ENCODE results near the gene STMN3. TPM values are rescaled to one million over a fixed set of nuclear protein-coding genes. Genes with fewer than 3 reads are reported as not detected.

The STMN3 gene
- total and polyA plus RNA-seq, 2 of the 8 experiments (the other 6 are each of a cell fraction or from before 2014, with no cell fraction given), result 51.5 to 63.1 TPM

GRCh38 chr20:63655249-63655648 lies 2.0 kb upstream of the STMN3 start:
- Histone ChIP-seq H3K4me2 (ENCODE audit: insufficient read depth in 1 of 2, low read depth in 2 of 2, low read length in 2 of 2) (peak overlapping the region in 1 of 2 experiments; percentile 71; a peak in 1 of 4 replicates), H4K91ac (replicated peaks; ENCODE audit: insufficient read length, low read length) (peak overlapping the region; percentile 2), H3K18ac (ENCODE audit: extremely low read depth, low read length) (no peak overlapping the region), H4K5ac (ENCODE audit: insufficient read length, low read depth, low read length) (no peak overlapping the region), H3K4me1 (replicated peaks in 1 of 4; ENCODE audit: control insufficient read depth in 3 of 4, insufficient read depth in 4 of 4, low read length in 3 of 4) (peaks cover 0 to 24% (median 18%) of the 10 kb centered on the region in 4 experiments; a peak in 6 of 7 replicates), H3K36me3 (ENCODE audit: control insufficient read depth in 2 of 4, insufficient read depth in 4 of 4, low read length in 3 of 4) (no peaks in the 10 kb centered on the region), H4K20me1 (replicated peaks in 1 of 2; ENCODE audit: control insufficient read depth in 1 of 2, insufficient read depth in 2 of 2, low read length in 2 of 2) (peaks cover 9 to 11% of the 10 kb centered on the region in 2 experiments), H3K27me3 (replicated peaks in 1 of 4; ENCODE audit: control insufficient read depth in 3 of 4, extremely low read depth in 1 of 4, insufficient read depth in 3 of 4, low read length in 3 of 4) (peaks cover 0 to 2% (median 0%) of the 10 kb centered on the region in 4 experiments; a peak in 2 of 7 replicates), H4K8ac (ENCODE audit: extremely low read depth, insufficient read depth, low read length) (no peak overlapping the region), H3K23me2 (ENCODE audit: low read depth, low read length) (peaks cover 22% of the 10 kb centered on the region), H2AK5ac (ENCODE audit: low read depth, low read length) (peak overlapping the region; percentile 5; the same call in 1 of the 2 replicates), H3K14ac (ENCODE audit: insufficient read length) (no peak overlapping the region), H3K4ac (replicated peaks; ENCODE audit: insufficient read length, low read depth, low read length) (no peak overlapping the region), H2BK15ac (ENCODE audit: low read length) (peak overlapping the region; percentile 89; the same call in 1 of the 2 replicates), H2BK5ac (ENCODE audit: low read depth, low read length) (0 out of 2 replicates have a peak overlapping the region, but pooled peaks have one; percentile 35), H3K79me1 (ENCODE audit: low read depth, low read length) (no peaks in the 10 kb centered on the region; the same call in 1 of the 2 replicates), H2BK20ac (ENCODE audit: low read length) (no peak overlapping the region), H2BK12ac (ENCODE audit: low read depth, low read length) (0 out of 2 replicates have a peak overlapping the region, but pooled peaks have one; percentile 1), H2AFZ (ENCODE audit: low read length) (no peak overlapping the region), H3K9ac (replicated peaks in 1 of 4; ENCODE audit: extremely low read depth in 1 of 4, low read depth in 3 of 4, low read length in 3 of 4) (no peak overlapping the region; a peak in 1 of 7 replicates), H3K9me3 (ENCODE audit: insufficient read depth in 2 of 2, low read depth in 1 of 2, low read length in 1 of 2) (no peaks in the 10 kb centered on the region), H3K56ac (replicated peaks; ENCODE audit: insufficient read length, low read depth, low read length) (no peak overlapping the region), H3K4me3 (ENCODE audit: extremely low read depth in 1 of 4, insufficient read depth in 2 of 4, low read depth in 3 of 4, low read length in 4 of 4) (no peak overlapping the region), H3K27ac (ENCODE audit: low read depth, low read length) (no peak overlapping the region), H3K23ac (ENCODE audit: insufficient read length) (no peak overlapping the region), H3K79me2 (ENCODE audit: control insufficient read depth in 1 of 2, insufficient read depth in 2 of 2, low read length in 2 of 2) (peaks cover 0 to 9% of the 10 kb centered on the region in 2 experiments; a peak in 1 of 4 replicates), H2BK120ac (replicated peaks; ENCODE audit: low read depth, low read length) (no peak overlapping the region)
- CTCF ChIA-PET (ENCODE audit: partially characterized antibody), result interaction anchor here (1.2 to 1.6 kb wide), 2 partner anchors 13 to 118 kb away, joined by 3 to 5 read pairs; partner anchors contain the start of gene PTK6
- DNase-seq (ENCODE audit: low read depth in 1 of 2, low spot score in 2 of 2) (no peak), FAIRE-seq (no peak)
- WGBS, 2 experiments (ENCODE audit: extremely low coverage in 1 of 2, insufficient coverage in 1 of 2, insufficient read length in 1 of 2, insufficient replicate concordance in 2 of 2, low coverage in 1 of 2, low lambda C conversion rate in 2 of 2, missing lambda C conversion rate in 1 of 2), result 92% methylated on average over 4 of the region's 4 CpGs; no CpG with 5 or more reads in 1 of the 2 experiments
- POLR2A ChIA-PET (ENCODE audit: partially characterized antibody), result interaction anchor here (1.0 to 1.2 kb wide), 2 partner anchors 30 to 119 kb away, joined by 3 read pairs; no protein-coding TSS in a partner anchor
- no peak for TF ChIP-seq SRF (IDR thresholded peaks at IDR 0.05; ENCODE audit: low read depth, low read length)
- TF ChIP-seq GTF2F1 (IDR thresholded peaks at IDR 0.05; ENCODE audit: borderline replicate concordance, low read depth, low read length), result no peak
- TF ChIP-seq PHF8 (conservative IDR thresholded peaks at IDR 0.05; ENCODE audit: low read depth, low read length), result no peak
- TF ChIP-seq KDM4A (IDR thresholded peaks at IDR 0.05; ENCODE audit: low read depth, low read length, severe bottlenecking), result no peak
- TF ChIP-seq SP2 (IDR thresholded peaks at IDR 0.05; ENCODE audit: low read length), result no peak
- TF ChIP-seq CHD1 (IDR thresholded peaks at IDR 0.05; ENCODE audit: low read depth, low read length), result no peak
- TF ChIP-seq POLR2AphosphoS5 (IDR thresholded peaks at IDR 0.05; ENCODE audit: low read depth, low read length), result no peak; the same call in 1 of the 2 replicates
- no peak for TF ChIP-seq JUND (IDR thresholded peaks at IDR 0.05; ENCODE audit: low read length)
- no peak for TF ChIP-seq NANOG (IDR thresholded peaks at IDR 0.05; ENCODE audit: insufficient read depth, low read depth, low read length, poor library complexity, severe bottlenecking)
- TF ChIP-seq EP300 (IDR thresholded peaks at IDR 0.05; ENCODE audit: borderline replicate concordance in 1 of 2, low read depth in 2 of 2, low read length in 2 of 2), result no peak
- TF ChIP-seq E2F6 (IDR thresholded peaks at IDR 0.05), result no peak
- no peak for TF ChIP-seq EGR1 (IDR thresholded peaks at IDR 0.05; ENCODE audit: borderline replicate concordance, low read depth, low read length)

Data from H1 (cell line).